K562 (cell line): ENCODE measurements around the gene SULT6B1.

Experiments
- C11orf30 ChIP-seq: fragments of 450-650 bp; IDR thresholded peaks from 2 replicates; pipeline ENCODE4 v1.6.1; 2016; ENCODE audit warnings: low read depth, mild to moderate bottlenecking
- CHD2 ChIP-seq: IDR thresholded peaks from 2 replicates; pipeline ENCODE4 v1.6.1; 2011; ENCODE audit warnings: low read depth, low read length
- CTCF ChIP-seq, 3 experiments: IDR thresholded peaks in 2 of 3; conservative IDR thresholded peaks in 1 of 3; 2 replicates each; pipeline ENCODE4 v1.5.1; 2011 to 2012; ENCODE audit warnings: low read length in 3 of 3, mild to moderate bottlenecking in 3 of 3, control low read depth in 2 of 3, improper control_type of control experiment in 1 of 3, inconsistent platforms in 1 of 3, low read depth in 1 of 3, mixed read lengths in 1 of 3, moderate library complexity in 1 of 3; ENCODE audit not compliant: insufficient read depth in 2 of 3
- E4F1 ChIP-seq: fragments of 250-450 bp; sonication (Bioruptor Pico); IDR thresholded peaks from 2 replicates; pipeline ENCODE4 v1.5.0; 2021; ENCODE audit warnings: mild to moderate bottlenecking, borderline replicate concordance
- NR0B1 ChIP-seq: fragments of 450-650 bp; IDR thresholded peaks from one replicate; pipeline ENCODE4 v1.6.1; 2018; ENCODE audit warnings: mild to moderate bottlenecking, moderate library complexity; ENCODE audit not compliant: partially characterized antibody
- SMARCA5 ChIP-seq: fragments of 450-650 bp; IDR thresholded peaks from 2 replicates; pipeline ENCODE4 v1.6.1; 2016
- TEAD4 ChIP-seq, 2 experiments: sonication (generic) in 1 of 2; formaldehyde crosslinking in 1 of 2; IDR thresholded peaks; 2 replicates each; pipeline versions ENCODE4 v1.6.1 to v1.8.0; 2012 to 2022; ENCODE audit warnings: borderline replicate concordance in 1 of 2, inconsistent platforms in 1 of 2, low read length in 1 of 2, mild to moderate bottlenecking in 1 of 2, missing genetic modification reagents in 1 of 2
- ZFX ChIP-seq: sonication (generic); formaldehyde crosslinking; IDR thresholded peaks from 2 replicates; pipeline ENCODE4 v1.8.0; 2022; ENCODE audit warnings: mild to moderate bottlenecking, missing genetic modification reagents, moderate library complexity
- ZNF174 ChIP-seq: fragments of 250-450 bp; sonication (Bioruptor Pico); IDR thresholded peaks from 2 replicates; pipeline ENCODE4 v1.4.0; 2020; ENCODE audit warnings: mild to moderate bottlenecking

GRCh38 chr2:37211212-37211611, 22.7 kb upstream of the SULT6B1 start:
- TF ChIP-seq TEAD4 (IDR thresholded peaks at IDR 0.05; ENCODE audit: low read length) = no peak
- no peak for TF ChIP-seq TEAD4 (CRISPR knock-in tag; IDR thresholded peaks at IDR 0.05; ENCODE audit: borderline replicate concordance)
- TF ChIP-seq CHD2 = no peak
- no peak for TF ChIP-seq ZFX (CRISPR knock-in tag)
- TF ChIP-seq C11orf30 = no peak
- no peak for TF ChIP-seq ZNF174 (CRISPR knock-in tag)
- TF ChIP-seq NR0B1 = no peak
- no peak for TF ChIP-seq SMARCA5
- TF ChIP-seq CTCF (IDR thresholded peaks at IDR 0.05 in 2 of 3, conservative IDR thresholded peaks at IDR 0.05 in 1 of 3; ENCODE audit: insufficient read depth in 2 of 3, low read depth in 1 of 3, low read length in 3 of 3) = no peak
- no peak for TF ChIP-seq E4F1 (CRISPR knock-in tag)
